ENCODE data around the gene SIRPB2. TPM values are rescaled to one million over a fixed set of nuclear protein-coding genes. Genes with fewer than 3 reads are reported as not detected.

SIRPB2 gene
- total and polyA plus RNA-seq, 8 donors: 0.09 to 3.4 (median 0.57) TPM

DNA sequence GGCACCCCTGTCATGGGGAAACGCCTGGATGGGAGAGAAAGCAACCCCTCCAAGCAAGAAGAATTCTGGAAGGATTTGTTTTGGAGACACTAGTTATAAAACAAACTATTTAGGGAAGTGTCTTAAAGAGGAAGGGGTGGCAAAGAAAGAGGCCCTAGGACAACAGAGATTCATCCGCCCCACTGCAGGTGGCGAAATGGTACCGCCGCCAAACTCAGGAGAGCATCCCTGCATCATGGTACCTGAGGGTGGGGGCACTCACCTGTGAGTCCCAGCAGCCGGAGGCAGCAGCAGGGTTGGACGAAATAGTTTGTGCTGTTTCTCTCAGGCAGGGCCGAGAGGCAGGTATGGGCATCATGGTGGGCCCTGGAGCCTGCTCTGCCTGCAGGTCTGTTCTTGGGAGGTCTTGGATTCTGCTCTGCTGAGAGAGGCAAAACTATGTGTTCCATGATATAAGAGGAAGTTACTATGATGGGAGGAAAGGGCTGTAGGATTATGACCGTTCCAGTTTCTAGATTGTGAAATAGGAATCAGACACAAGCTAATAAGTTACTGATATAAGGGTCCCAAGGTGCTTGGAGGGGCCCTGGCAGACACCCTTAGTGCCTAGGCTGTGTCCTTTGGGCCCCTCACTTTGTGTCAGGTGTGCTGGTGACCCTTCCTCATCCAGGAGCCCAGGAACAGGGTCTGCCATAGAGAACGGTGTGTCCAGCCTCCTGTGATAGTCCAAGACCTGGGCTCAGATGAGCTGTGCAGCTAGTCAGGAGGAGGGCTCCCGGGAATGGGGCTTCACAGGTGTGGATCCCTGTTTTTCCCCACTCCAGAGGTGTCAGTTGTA, 45.9 kb upstream of the SIRPB2 start:
- Histone ChIP-seq H3K27me3 (no peaks in the 10 kb centered on the region), H3K9me3 (no peaks in the 10 kb centered on the region), H3K4me1 (no peaks in the 10 kb centered on the region), H3K27ac (peak overlapping the region in 2 of 4 donors; percentile 47 to 49), H3K4me3 (no peak overlapping the region), H3K36me3 (no peaks in the 10 kb centered on the region)
- DNase-seq (no peak), FAIRE-seq (no peak), ATAC-seq (peak in 2 of 4 donors; percentile 67 to 68)
- intact Hi-C loops (cut with DNase I): no loop called here
- TF ChIP-seq, protein P1, sequence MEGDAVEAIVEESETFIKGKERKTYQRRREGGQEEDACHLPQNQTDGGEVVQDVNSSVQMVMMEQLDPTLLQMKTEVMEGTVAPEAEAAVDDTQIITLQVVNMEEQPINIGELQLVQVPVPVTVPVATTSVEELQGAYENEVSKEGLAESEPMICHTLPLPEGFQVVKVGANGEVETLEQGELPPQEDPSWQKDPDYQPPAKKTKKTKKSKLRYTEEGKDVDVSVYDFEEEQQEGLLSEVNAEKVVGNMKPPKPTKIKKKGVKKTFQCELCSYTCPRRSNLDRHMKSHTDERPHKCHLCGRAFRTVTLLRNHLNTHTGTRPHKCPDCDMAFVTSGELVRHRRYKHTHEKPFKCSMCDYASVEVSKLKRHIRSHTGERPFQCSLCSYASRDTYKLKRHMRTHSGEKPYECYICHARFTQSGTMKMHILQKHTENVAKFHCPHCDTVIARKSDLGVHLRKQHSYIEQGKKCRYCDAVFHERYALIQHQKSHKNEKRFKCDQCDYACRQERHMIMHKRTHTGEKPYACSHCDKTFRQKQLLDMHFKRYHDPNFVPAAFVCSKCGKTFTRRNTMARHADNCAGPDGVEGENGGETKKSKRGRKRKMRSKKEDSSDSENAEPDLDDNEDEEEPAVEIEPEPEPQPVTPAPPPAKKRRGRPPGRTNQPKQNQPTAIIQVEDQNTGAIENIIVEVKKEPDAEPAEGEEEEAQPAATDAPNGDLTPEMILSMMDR (IDR thresholded peaks at IDR 0.05): no peak
- 54 to 64% methylated on average over 11 of the region's 11 CpGs for WGBS, 2 donors

DNA sequence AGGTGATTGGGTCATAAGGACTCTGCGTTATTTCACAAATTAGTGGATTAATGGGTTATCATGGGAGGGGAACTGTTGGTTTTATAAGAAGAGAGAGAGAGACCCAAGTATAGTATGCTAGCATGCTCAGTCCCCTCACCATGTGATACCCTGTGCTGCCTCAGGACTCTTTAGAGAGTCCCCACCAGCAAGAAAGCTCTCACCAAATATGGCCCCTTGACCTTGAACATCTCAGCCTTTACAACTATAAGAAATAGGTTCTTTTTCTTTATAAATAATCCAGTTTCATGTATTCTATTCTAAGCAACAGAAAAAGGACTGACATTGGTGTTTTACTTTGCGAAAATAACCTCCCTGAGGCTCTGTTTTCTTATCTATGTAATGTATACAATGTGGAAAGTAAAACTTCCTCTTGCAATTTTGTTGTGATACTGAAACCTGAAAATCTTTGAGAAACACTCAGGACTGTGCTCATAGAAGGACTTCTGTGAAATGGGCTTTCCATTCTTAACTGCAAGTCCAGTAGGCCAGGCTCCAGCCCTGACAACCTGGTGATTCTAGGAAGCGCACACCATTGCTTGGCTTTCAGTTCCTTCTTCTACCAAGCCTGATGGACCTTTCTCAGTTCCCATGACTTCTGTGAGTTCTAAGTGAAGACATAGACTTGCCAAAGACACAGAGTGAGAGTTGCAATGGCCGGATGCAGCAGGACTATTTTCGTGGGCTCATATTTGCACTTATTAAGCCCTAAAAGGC, 44.4 kb upstream of the SIRPB2 start:
- Histone ChIP-seq H3K4me3 (no peak overlapping the region), H3K9me3 (no peaks in the 10 kb centered on the region), H3K4me1 (no peaks in the 10 kb centered on the region), H3K36me3 (no peaks in the 10 kb centered on the region), H3K27ac (no peak overlapping the region), H3K27me3 (no peaks in the 10 kb centered on the region)
- no peak for FAIRE-seq
- ATAC-seq: peak in 2 of 4 donors; percentile 57 to 62
- intact Hi-C loops (cut with DNase I): no loop called here
- DNase-seq: peak in 1 of 6 donors; percentile 17
- TF ChIP-seq, protein P1 (IDR thresholded peaks at IDR 0.05): no peak
- WGBS, 2 donors: 71 to 72% methylated on average over 5 of the region's 5 CpGs

DNA sequence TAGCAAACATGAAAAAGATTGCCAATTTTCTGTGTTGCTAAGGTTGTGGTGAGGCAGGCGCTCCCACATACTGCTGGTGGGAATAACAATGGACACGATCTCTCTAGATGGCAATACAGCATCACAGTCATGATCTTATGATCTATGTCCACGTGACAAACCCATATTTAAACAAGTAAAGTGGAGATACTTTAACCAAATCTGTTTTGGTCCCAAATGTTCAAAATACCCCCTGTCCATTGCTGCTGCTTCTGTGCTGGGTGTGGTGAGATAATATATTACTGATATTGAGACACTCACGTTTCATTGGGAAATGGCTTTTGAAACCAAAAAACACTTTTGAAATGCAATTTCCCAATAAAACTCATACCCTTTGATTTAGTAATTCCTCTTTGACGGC, 43.3 kb upstream of the SIRPB2 start:
- Histone ChIP-seq H3K9me3 (no peaks in the 10 kb centered on the region), H3K4me3 (no peak overlapping the region), H3K27me3 (no peaks in the 10 kb centered on the region), H3K27ac (no peak overlapping the region), H3K4me1 (no peaks in the 10 kb centered on the region), H3K36me3 (no peaks in the 10 kb centered on the region)
- FAIRE-seq (no peak), ATAC-seq (no peak), DNase-seq (no peak)
- intact Hi-C loops (cut with DNase I): no loop called here
- 48 to 59% methylated on average over 5 of the region's 5 CpGs for WGBS, 2 donors
- TF ChIP-seq, protein P1 (IDR thresholded peaks at IDR 0.05): no peak

DNA sequence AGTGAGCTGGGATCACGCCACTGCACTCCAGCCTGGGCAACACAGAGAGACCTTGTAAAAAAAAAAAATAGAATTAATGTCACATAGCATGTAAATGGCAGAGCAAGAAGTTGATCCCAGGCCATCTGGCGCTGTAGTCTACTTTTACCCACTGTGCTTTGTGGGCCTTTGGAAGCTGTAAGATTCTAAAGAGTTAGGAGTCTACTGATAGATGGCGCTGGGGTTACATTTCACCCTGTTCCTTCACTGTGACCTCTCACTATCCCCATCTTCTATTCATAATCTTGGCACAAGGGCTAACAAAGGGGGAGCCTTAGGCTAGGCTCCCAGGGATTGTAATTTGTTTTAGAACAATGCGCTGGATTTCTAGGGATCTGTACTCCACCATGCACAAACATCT, 41.8 kb upstream of the SIRPB2 start:
- no peak for DNase-seq
- ATAC-seq: no peak
- H3K36me3 ChIP-seq: no peaks in the 10 kb centered on the region
- 66 to 70% methylated on average over 4 of the region's 4 CpGs for WGBS, 2 donors
- no peak overlapping the region for H3K27ac ChIP-seq
- no peaks in the 10 kb centered on the region for H3K9me3 ChIP-seq
- H3K27me3 ChIP-seq: peaks cover 0 to under 1% (median 0%) of the 10 kb centered on the region in 4 donors
- no peak overlapping the region for H3K4me3 ChIP-seq
- no peak for FAIRE-seq
- intact Hi-C loops (cut with DNase I): no loop called here
- TF ChIP-seq, protein P1 (IDR thresholded peaks at IDR 0.05): no peak
- H3K4me1 ChIP-seq: no peaks in the 10 kb centered on the region

Measured in pancreas (tissue), 10 donors.